ENCODE data around the gene CACNA1C.

- TF ChIP-seq POLR2A (IDR thresholded peaks at IDR 0.05) (no peak), CTCF (IDR thresholded peaks at IDR 0.05) (no peak), POLR2AphosphoS5 (IDR thresholded peaks at IDR 0.05) (no peak)
Observed at GRCh38 chr12:2355604-2356003, 302.8 kb downstream of the CACNA1C start.
